GM19193 (cell line): ENCODE data around the gene CUTA.

Experiments
- POLR2A ChIP-seq: IDR thresholded peaks from 4 replicates; pipeline ENCODE4 v1.6.1; 2011; ENCODE audit not compliant: insufficient read depth, insufficient read length; ENCODE audit errors: extremely low read depth

CUTA gene

GRCh38 chr6:33430991-33431879, 13.3 kb upstream of the CUTA start:
- TF ChIP-seq POLR2A = no peak

- no peak for TF ChIP-seq POLR2A
Observed at GRCh38 chr6:33430334-33430733, 12.4 kb upstream of the CUTA start.

- no peak for TF ChIP-seq POLR2A
Observed at GRCh38 chr6:33429750-33430052, 11.8 kb upstream of the CUTA start.

GRCh38 chr6:33428966-33429749, 11.3 kb upstream of the CUTA start:
- no peak for TF ChIP-seq POLR2A

- no peak for TF ChIP-seq POLR2A
Observed at GRCh38 chr6:33428224-33428965, 10.5 kb upstream of the CUTA start.

- TF ChIP-seq POLR2A = no peak
Observed at GRCh38 chr6:33427585-33428223, 9.8 kb upstream of the CUTA start.

GRCh38 chr6:33426590-33427511, 8.9 kb upstream of the CUTA start:
- no peak for TF ChIP-seq POLR2A

- TF ChIP-seq POLR2A = peak; percentile 65
Observed at GRCh38 chr6:33425668-33426577, 8.0 kb upstream of the CUTA start.

- TF ChIP-seq POLR2A = no peak
Observed at GRCh38 chr6:33424855-33425667, 7.2 kb upstream of the CUTA start.

GRCh38 chr6:33423777-33424176, 5.9 kb upstream of the CUTA start:
- TF ChIP-seq POLR2A = no peak

- no peak for TF ChIP-seq POLR2A
Observed at GRCh38 chr6:33421344-33421643, 3.4 kb upstream of the CUTA start.
